A673 (cell line): ENCODE measurements around the gene MALAT1. TPM values are rescaled to one million over a fixed set of nuclear protein-coding genes. Genes with fewer than 3 reads are reported as not detected.

ENCODE experiments used
- BruUV-seq: library from RNA; stranded (reverse); fragments of 400-500 nt; replicated peaks from 2 replicates; lab custom pipeline; 2021; lab: Mats Ljungman, UMichigan
- CTCF ChIA-PET: fragments of 300-600 bp; sonication (Branson Sonifier 250); formaldehyde crosslinking; loops from one replicate; lab custom pipeline; 2022; ENCODE audit warnings: antibody characterized with exemption; lab: Charles Lee
- POLR2A ChIA-PET: fragments of 300-600 bp; sonication (Branson Sonifier 250); formaldehyde crosslinking; loops from one replicate; lab custom pipeline; 2022; ENCODE audit warnings: antibody characterized with exemption; ENCODE audit not compliant: low non-redundant PET; lab: Charles Lee
- DNase-seq: peaks from one replicate; pipeline ENCODE4 v3.0.0-alpha.2; 2015; ENCODE audit warnings: low spot score
- H3K27ac ChIP-seq: fragments of 200-600 bp; sonication (generic); 2 replicates; pipeline ENCODE4 v1.5.1; 2016; ENCODE audit warnings: mixed run types, low read depth, mild to moderate bottlenecking, mixed read lengths, antibody characterized with exemption, low read length; ENCODE audit not compliant: poor library complexity, severe bottlenecking
- H3K27me3 ChIP-seq: fragments of 200-600 bp; sonication (generic); replicated peaks from 2 replicates; pipeline ENCODE4 v1.6.1; 2017; ENCODE audit warnings: mixed run types, low read depth, mild to moderate bottlenecking, mixed read lengths, antibody characterized with exemption, low read length; ENCODE audit not compliant: insufficient read depth, poor library complexity
- H3K36me3 ChIP-seq: fragments of 200-600 bp; sonication (generic); 2 replicates; pipeline ENCODE4 v1.6.1; 2016; ENCODE audit warnings: mixed run types, mild to moderate bottlenecking, mixed read lengths, antibody characterized with exemption, low read length; ENCODE audit not compliant: insufficient read depth, poor library complexity, severe bottlenecking
- H3K4me1 ChIP-seq: fragments of 200-600 bp; sonication (generic); 2 replicates; pipeline ENCODE4 v1.6.1; 2017; ENCODE audit warnings: mixed run types, mild to moderate bottlenecking, mixed read lengths, antibody characterized with exemption, low read length; ENCODE audit not compliant: insufficient read depth, poor library complexity, severe bottlenecking
- H3K4me3 ChIP-seq: fragments of 200-600 bp; sonication (generic); 2 replicates; pipeline ENCODE4 v1.5.1; 2016; ENCODE audit warnings: low read depth, mixed run types, mild to moderate bottlenecking, mixed read lengths, low read length; ENCODE audit not compliant: poor library complexity, severe bottlenecking
- H3K9me3 ChIP-seq: fragments of 200-600 bp; sonication (generic); 2 replicates; pipeline ENCODE4 v1.6.1; 2016; ENCODE audit warnings: mixed run types, low read depth, mild to moderate bottlenecking, mixed read lengths, antibody characterized with exemption, low read length; ENCODE audit not compliant: poor library complexity, severe bottlenecking
- CTCF ChIP-seq: fragments of 300-800, 200-600 bp; sonication (generic); conservative IDR thresholded peaks from 2 replicates; pipeline ENCODE4 v1.5.1; 2017; ENCODE audit warnings: low read depth, mild to moderate bottlenecking, antibody characterized with exemption, low read length, moderate library complexity, mixed read lengths
- EZH2 ChIP-seq: fragments of 200-600 bp; sonication (generic); IDR thresholded peaks from 2 replicates; pipeline ENCODE4 v1.6.1; 2017; ENCODE audit warnings: borderline replicate concordance, low read depth, mild to moderate bottlenecking, mixed read lengths, antibody characterized with exemption, low read length; ENCODE audit not compliant: poor library complexity, severe bottlenecking
- intact Hi-C: fragments of 100-400 bp; cut with micrococcal nuclease; formaldehyde crosslinking; loops from one replicate; pipeline ENCODE4 v1.10.0; 2022; ENCODE audit not compliant: unreplicated experiment
- total RNA-seq: library from RNA; stranded (reverse); gene quantifications from 2 replicates; pipeline ENCODE4 v1.2.3, GENCODE V29; 2021

The MALAT1 gene
- total RNA-seq, 1 experiment from 2014 or later: 4,586 TPM

DNA sequence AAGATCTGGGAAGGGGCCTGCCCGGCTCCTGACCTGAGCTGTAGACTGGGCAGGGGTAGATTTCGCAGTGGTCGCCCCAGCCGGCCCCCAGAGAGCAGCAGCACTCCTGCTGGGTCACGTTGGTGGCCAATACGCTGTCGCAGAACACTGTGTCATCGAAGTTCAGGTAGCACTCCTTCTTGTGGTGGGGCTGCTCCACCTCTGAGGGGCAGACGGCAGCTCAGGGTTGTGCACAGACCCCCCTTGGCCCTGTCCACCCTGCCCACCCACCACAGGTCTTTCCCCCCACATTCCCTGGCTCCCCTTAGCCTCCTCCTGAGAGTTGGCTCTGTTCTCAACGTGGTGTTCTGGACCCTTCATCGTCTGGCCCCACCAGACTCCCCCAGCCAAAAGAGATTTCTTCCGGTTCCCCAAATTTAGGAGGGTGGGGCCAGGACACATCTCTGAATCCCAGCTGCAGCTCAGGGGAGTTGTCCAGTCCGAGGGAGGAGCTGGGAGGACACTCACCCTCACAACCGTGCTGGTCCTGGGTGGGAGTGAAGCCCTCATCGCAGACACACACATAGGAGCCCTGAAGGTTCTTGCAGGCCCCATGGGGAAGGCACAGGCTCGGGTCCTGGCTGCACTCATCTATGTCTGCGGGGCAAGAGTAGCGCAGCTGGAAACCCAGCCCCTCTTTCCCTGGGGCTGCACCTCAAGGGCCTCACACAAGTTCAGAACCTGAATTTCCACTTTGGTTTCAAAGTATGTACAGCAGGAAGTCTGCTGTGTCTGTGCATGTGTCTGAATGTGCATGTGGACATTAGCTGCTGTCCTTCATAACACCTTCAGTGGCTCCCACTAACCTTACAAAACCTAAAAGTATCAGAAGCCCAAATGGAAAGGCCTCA, 42.5 kb downstream of the MALAT1 start:
- peaks cover 13% of the 10 kb centered on the region for H3K4me1 ChIP-seq
- peaks cover 18% of the 10 kb centered on the region for H3K36me3 ChIP-seq
- H3K27me3 ChIP-seq: no peaks in the 10 kb centered on the region
- BruUV-seq: no TSS peak
- peak overlapping the region; percentile 52 for H3K27ac ChIP-seq
- H3K4me3 ChIP-seq: peak overlapping the region; percentile 57
- POLR2A ChIA-PET: interaction anchor here (0.6 kb wide), 1 partner anchor 35 kb away, joined by 4 read pairs; no protein-coding TSS in a partner anchor
- no peak for TF ChIP-seq EZH2
- TF ChIP-seq CTCF: no peak
- no peaks in the 10 kb centered on the region for H3K9me3 ChIP-seq
- intact Hi-C loops: loop anchor here (1.0 kb wide), 1 partner anchor 29 kb away; the partner anchor contains the start of gene ZNRD2
- DNase-seq: no peak
- CTCF ChIA-PET: interaction anchor here (0.6 to 2.1 kb wide), 14 partner anchors 16 to 486 kb away, joined by 3 to 13 read pairs (median 4); partner anchors contain the start of genes DPF2, FAM89B, LTBP3 and SCYL1

GRCh38 chr11:65542738-65543390, 44.0 kb downstream of the MALAT1 start:
- Histone ChIP-seq H3K27me3 (no peaks in the 10 kb centered on the region), H3K9me3 (no peaks in the 10 kb centered on the region), H3K4me1 (peaks cover 19% of the 10 kb centered on the region), H3K4me3 (no peak overlapping the region), H3K36me3 (peaks cover 10% of the 10 kb centered on the region), H3K27ac (no peak overlapping the region)
- DNase-seq: no peak
- TF ChIP-seq CTCF: no peak
- intact Hi-C loops: no loop called here
- ChIA-PET POLR2A (no interaction called here), CTCF (interaction anchor here (0.9 kb wide), 1 partner anchor 51 kb away, joined by 5 read pairs; no protein-coding TSS in a partner anchor)
- no TSS peak for BruUV-seq

DNA sequence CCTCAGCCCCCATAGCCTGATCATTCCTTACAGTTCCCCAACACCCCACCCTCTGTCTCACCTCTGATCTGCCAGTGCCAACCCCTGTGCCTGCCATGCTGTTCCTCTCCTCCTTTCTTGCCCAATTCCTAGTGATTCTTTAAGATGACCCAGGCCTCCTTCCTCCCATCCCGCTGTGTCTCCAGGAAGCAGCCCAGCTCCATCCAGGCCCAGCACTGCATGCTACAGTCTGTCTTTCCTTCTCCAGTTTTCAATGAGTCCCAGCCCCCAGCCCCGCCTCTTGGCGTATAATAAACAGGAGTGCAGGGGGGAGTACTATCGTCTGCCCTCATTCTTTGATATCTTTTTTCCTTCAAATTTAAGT, 47.0 kb downstream of the MALAT1 start:
- Histone ChIP-seq H3K36me3 (peaks cover 2% of the 10 kb centered on the region), H3K4me3 (no peak overlapping the region), H3K27ac (no peak overlapping the region), H3K4me1 (peaks cover 14% of the 10 kb centered on the region), H3K9me3 (no peaks in the 10 kb centered on the region), H3K27me3 (no peaks in the 10 kb centered on the region)
- DNase-seq: no peak
- intact Hi-C loops: no loop called here
- no TSS peak for BruUV-seq
- ChIA-PET CTCF (interaction anchor here (0.6 kb wide), 1 partner anchor 269 kb away, joined by 15 read pairs; no protein-coding TSS in a partner anchor), POLR2A (no interaction called here)
- no peak for TF ChIP-seq EZH2
- TF ChIP-seq CTCF: no peak
